ENCODE results near the gene RAB3B.

Gene RAB3B

DNA sequence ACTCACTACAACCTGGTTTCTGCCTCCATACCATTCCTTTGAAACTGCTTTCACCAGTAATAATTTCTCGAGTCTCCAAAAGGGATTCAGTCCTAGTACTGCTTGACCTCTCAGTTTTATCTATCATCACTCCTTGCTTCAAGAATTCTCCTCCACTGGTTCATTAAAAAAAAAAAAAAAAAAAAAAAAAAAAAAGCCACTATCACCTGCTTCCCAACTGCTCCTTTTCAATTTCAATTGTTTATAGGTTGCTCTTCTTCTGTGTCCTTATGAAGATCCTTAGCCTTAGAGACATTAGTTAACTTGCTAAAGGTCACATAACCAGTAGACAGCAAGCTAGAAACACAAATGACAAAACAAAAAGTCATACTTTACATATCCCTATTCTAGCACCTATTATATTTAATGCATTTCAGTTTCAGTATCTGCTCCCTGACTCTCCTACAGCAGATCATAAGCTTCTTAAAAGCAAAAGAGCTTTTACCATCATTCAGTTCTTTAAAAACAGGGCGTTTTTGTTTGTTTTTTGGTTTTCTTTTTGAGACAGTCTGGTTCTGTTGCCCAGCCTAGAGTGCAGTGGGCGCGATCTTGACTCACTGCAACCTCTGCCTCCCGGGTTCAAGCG lies 119.0 kb downstream of the RAB3B start:
- no peak overlapping the region for H3K9ac ChIP-seq (ENCODE audit: insufficient read length)
- H3K36me3 ChIP-seq (ENCODE audit: insufficient read depth, low read length) = peaks cover 23% of the 10 kb centered on the region
- H3K4me3 ChIP-seq = no peak overlapping the region
- H3K27ac ChIP-seq = no peak overlapping the region
- TF ChIP-seq FOXP2 (optimal IDR thresholded peaks at IDR 0.05; ENCODE audit: control extremely low read depth, extremely low read length, insufficient read depth) (no peak), EZH2 (IDR thresholded peaks at IDR 0.05) (no peak), POLR2AphosphoS5 (IDR thresholded peaks at IDR 0.05; ENCODE audit: borderline replicate concordance, low read depth, low read length) (no peak)
- H3K9me3 ChIP-seq (ENCODE audit: low read depth, low read length) = no peaks in the 10 kb centered on the region
- no peak for DNase-seq (ENCODE audit: low read depth, low spot score)

DNA sequence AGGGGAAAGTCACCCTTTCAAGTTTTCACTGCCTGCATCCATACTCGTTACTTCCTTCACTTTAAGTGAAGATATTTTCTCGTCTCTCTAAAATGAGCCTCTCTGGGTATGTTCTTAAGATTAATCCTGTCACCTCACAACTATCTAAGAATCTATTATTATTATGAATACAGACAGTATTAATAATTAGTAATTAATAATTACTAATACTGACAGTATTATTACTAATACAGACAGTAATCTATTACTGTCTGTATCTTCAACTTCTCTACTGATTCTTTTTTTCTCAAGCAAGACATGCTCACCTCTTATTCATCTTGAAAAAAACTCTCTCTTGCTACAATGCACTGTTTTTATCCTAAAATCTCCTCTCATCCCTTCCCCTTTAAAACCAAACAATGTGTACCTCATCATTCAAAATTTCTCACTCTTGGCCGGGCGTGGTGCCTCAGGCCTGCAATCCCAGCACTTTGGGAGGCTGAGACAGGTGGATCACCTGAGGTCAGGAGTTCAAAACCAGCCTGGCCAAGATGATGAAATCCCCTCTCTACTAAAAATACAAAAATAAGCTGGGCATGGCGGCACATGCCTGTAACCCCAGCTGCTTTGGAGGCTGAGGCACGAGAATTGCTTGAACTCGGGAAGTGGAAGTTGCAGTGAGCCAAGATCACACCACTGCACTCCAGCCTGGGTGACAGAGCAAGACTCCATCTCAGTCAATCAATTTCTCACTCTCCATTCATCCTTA lies 119.7 kb downstream of the RAB3B start:
- TF ChIP-seq FOXP2 (optimal IDR thresholded peaks at IDR 0.05; ENCODE audit: control extremely low read depth, extremely low read length, insufficient read depth) (no peak), EZH2 (IDR thresholded peaks at IDR 0.05) (no peak), POLR2AphosphoS5 (IDR thresholded peaks at IDR 0.05; ENCODE audit: borderline replicate concordance, low read depth, low read length) (no peak)
- H3K9ac ChIP-seq (ENCODE audit: insufficient read length) = no peak overlapping the region
- H3K9me3 ChIP-seq (ENCODE audit: low read depth, low read length) = no peaks in the 10 kb centered on the region
- no peak for DNase-seq (ENCODE audit: low read depth, low spot score)
- H3K36me3 ChIP-seq (ENCODE audit: insufficient read depth, low read length) = peaks cover 20% of the 10 kb centered on the region
- no peak overlapping the region for H3K4me3 ChIP-seq
- H3K27ac ChIP-seq = no peak overlapping the region

DNA sequence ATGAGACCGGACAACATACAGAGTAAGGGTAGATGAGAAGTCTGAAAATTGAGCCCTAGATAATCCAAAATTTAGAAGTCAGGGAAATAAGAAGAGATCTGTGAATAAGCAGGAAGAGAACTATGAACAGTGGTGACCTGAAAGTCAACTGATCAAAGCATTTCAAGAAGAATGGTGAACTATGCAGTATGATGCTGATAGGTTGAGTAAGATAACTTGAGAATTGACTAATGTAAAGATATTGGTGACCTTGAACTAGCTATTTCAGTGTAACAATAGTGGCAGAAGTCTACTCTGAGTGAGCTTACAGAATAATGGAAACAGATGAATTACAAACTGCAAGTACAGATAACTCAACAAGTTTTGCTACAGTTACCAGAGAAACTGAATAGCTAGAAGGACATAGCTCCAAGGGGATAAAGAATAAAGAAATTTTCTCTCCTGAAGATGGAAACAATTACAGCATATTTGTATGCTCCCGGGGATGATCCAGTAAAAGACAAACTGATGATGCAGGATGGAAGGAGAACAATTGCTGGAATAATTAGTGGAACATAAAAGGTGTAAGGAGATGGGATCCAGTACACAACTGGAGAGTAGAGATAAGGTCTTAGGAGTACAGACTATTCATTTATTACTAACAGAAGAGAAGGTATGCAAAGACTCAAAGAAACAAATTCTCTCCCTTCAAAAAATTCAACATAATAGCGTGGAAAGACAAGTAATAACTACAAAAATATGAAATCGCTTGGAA lies 122.8 kb downstream of the RAB3B start:
- DNase-seq (ENCODE audit: low read depth, low spot score) = no peak
- TF ChIP-seq EZH2 (IDR thresholded peaks at IDR 0.05) = no peak
- no peak for TF ChIP-seq FOXP2 (optimal IDR thresholded peaks at IDR 0.05; ENCODE audit: control extremely low read depth, extremely low read length, insufficient read depth)
- no peak for TF ChIP-seq POLR2AphosphoS5 (IDR thresholded peaks at IDR 0.05; ENCODE audit: borderline replicate concordance, low read depth, low read length)
- Histone ChIP-seq H3K9ac (ENCODE audit: insufficient read length) (no peak overlapping the region), H3K9me3 (ENCODE audit: low read depth, low read length) (no peaks in the 10 kb centered on the region), H3K4me3 (no peak overlapping the region), H3K27ac (peak overlapping the region; percentile 15), H3K36me3 (ENCODE audit: insufficient read depth, low read length) (peaks cover 8% of the 10 kb centered on the region)

DNA sequence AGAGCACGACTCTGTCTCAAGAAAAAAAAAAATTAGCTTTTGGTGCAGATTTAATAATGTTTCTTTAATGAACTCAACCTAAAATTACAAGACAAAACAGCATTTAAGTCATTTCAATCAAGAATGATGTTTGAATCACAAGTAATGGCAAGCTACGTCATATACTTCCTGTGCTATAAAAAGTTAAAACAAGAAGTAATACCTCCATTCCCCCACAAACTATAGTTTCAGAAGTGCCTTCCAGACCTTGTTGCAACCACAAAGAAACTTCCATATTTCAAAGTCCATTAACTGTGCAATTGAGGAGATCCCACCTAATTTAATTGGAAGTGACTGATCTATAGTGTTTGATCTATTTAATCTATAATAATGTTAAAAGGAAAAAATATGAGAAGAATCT lies 127.1 kb downstream of the RAB3B start:
- TF ChIP-seq POLR2AphosphoS5 (IDR thresholded peaks at IDR 0.05; ENCODE audit: borderline replicate concordance, low read depth, low read length) (no peak), EZH2 (IDR thresholded peaks at IDR 0.05) (no peak), FOXP2 (optimal IDR thresholded peaks at IDR 0.05; ENCODE audit: control extremely low read depth, extremely low read length, insufficient read depth) (no peak)
- Histone ChIP-seq H3K4me3 (no peak overlapping the region), H3K36me3 (ENCODE audit: insufficient read depth, low read length) (peaks cover 18% of the 10 kb centered on the region), H3K9ac (ENCODE audit: insufficient read length) (no peak overlapping the region), H3K9me3 (ENCODE audit: low read depth, low read length) (no peaks in the 10 kb centered on the region), H3K27ac (no peak overlapping the region)
- no peak for DNase-seq (ENCODE audit: low read depth, low spot score)

DNA sequence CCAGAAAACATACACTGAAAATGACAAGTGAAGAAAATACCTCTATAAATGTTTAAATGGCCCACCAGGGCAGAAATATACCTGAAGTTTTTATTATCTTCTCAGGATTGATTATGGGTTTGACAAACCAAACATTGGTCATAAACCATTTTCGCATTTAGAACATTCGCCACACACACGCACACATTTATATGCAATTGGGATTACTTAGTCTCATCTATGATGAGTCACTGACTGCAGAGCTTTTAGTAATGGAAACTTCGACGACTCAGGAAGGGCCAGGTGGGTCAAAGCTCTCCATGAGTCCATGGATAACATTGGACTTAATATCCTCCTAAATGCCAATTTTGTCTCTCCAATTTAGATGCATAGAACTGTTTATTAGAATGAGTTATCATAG lies 128.8 kb downstream of the RAB3B start:
- no peak overlapping the region for H3K9ac ChIP-seq (ENCODE audit: insufficient read length)
- H3K36me3 ChIP-seq (ENCODE audit: insufficient read depth, low read length) = peaks cover 18% of the 10 kb centered on the region
- H3K4me3 ChIP-seq = no peak overlapping the region
- TF ChIP-seq FOXP2 (optimal IDR thresholded peaks at IDR 0.05; ENCODE audit: control extremely low read depth, extremely low read length, insufficient read depth) (no peak), EZH2 (IDR thresholded peaks at IDR 0.05) (no peak), POLR2AphosphoS5 (IDR thresholded peaks at IDR 0.05; ENCODE audit: borderline replicate concordance, low read depth, low read length) (no peak)
- no peaks in the 10 kb centered on the region for H3K9me3 ChIP-seq (ENCODE audit: low read depth, low read length)
- H3K27ac ChIP-seq = no peak overlapping the region
- DNase-seq (ENCODE audit: low read depth, low spot score) = no peak

DNA sequence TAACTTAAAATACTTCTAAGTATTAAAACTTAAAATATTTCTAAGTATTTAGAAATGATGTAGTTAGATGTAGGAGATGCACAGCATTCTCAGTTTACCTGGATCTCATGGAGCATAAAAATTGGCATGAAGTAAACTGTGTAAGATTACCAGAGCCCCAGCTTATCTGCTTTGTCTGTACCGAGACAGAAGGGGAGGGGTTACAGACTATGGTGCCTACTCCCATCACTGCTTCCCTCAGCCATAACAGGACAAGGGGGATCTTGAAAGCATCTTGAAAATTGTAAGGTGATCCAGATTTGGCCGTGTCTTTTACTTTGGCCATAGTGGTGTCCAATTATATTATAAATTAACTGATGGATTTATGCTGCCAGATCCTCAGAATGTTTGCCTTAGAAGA lies 130.8 kb downstream of the RAB3B start:
- Histone ChIP-seq H3K36me3 (ENCODE audit: insufficient read depth, low read length) (peaks cover 31% of the 10 kb centered on the region), H3K4me3 (no peak overlapping the region), H3K9ac (ENCODE audit: insufficient read length) (no peak overlapping the region), H3K9me3 (ENCODE audit: low read depth, low read length) (no peaks in the 10 kb centered on the region), H3K27ac (no peak overlapping the region)
- no peak for DNase-seq (ENCODE audit: low read depth, low spot score)
- no peak for TF ChIP-seq POLR2AphosphoS5 (IDR thresholded peaks at IDR 0.05; ENCODE audit: borderline replicate concordance, low read depth, low read length)
- no peak for TF ChIP-seq FOXP2 (optimal IDR thresholded peaks at IDR 0.05; ENCODE audit: control extremely low read depth, extremely low read length, insufficient read depth)
- no peak for TF ChIP-seq EZH2 (IDR thresholded peaks at IDR 0.05)

DNA sequence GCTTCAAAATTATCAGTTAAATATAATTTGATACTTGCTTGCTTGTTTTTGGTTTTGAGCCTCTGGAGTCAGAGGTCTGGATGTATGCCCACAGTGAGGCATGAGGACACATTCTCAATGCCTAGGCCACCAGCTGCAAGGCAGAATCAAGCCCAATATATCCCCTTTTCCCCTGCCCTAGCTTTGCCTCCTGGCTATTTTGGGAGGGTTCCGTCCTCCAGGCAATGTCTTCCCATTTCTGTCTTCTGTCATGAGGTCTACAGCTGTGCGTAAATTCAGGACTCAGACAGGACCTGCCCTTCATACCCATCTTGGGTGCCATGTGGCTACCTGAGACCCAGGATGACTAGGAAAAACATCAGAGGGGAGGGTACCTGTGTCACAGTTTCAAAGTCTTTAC lies 131.2 kb downstream of the RAB3B start:
- DNase-seq (ENCODE audit: low read depth, low spot score) = no peak
- no peak for TF ChIP-seq POLR2AphosphoS5 (IDR thresholded peaks at IDR 0.05; ENCODE audit: borderline replicate concordance, low read depth, low read length)
- TF ChIP-seq EZH2 (IDR thresholded peaks at IDR 0.05) = no peak
- no peak for TF ChIP-seq FOXP2 (optimal IDR thresholded peaks at IDR 0.05; ENCODE audit: control extremely low read depth, extremely low read length, insufficient read depth)
- Histone ChIP-seq H3K9me3 (ENCODE audit: low read depth, low read length) (no peaks in the 10 kb centered on the region), H3K36me3 (ENCODE audit: insufficient read depth, low read length) (peaks cover 33% of the 10 kb centered on the region), H3K27ac (no peak overlapping the region), H3K4me3 (no peak overlapping the region), H3K9ac (ENCODE audit: insufficient read length) (no peak overlapping the region)

DNA sequence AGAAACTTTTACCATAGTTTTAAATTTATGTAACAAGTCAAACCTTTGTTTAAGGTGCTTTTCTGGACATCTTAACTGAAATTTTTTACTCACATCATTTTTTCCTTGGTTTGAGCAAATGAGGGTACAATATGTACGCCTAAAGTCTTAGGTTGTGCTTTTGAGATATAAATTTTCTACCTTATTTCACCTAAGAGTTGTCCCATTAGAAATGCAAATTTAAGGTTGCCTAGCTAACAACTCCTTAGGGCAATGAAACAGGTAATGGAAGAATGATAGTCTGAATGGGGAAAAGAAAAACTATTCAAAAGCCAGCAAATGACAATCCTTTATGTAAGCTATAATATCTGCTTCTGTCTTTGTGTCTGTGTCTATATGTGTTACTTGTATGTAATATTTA lies 131.6 kb downstream of the RAB3B start:
- no peaks in the 10 kb centered on the region for H3K9me3 ChIP-seq (ENCODE audit: low read depth, low read length)
- no peak overlapping the region for H3K9ac ChIP-seq (ENCODE audit: insufficient read length)
- peaks cover 35% of the 10 kb centered on the region for H3K36me3 ChIP-seq (ENCODE audit: insufficient read depth, low read length)
- no peak overlapping the region for H3K4me3 ChIP-seq
- TF ChIP-seq EZH2 (IDR thresholded peaks at IDR 0.05) = no peak
- no peak for TF ChIP-seq POLR2AphosphoS5 (IDR thresholded peaks at IDR 0.05; ENCODE audit: borderline replicate concordance, low read depth, low read length)
- no peak for TF ChIP-seq FOXP2 (optimal IDR thresholded peaks at IDR 0.05; ENCODE audit: control extremely low read depth, extremely low read length, insufficient read depth)
- DNase-seq (ENCODE audit: low read depth, low spot score) = no peak
- H3K27ac ChIP-seq = no peak overlapping the region

All from SK-N-MC (cell line).